Measurements from ENCODE around the gene PRKAR1B.

PRKAR1B gene

DNA sequence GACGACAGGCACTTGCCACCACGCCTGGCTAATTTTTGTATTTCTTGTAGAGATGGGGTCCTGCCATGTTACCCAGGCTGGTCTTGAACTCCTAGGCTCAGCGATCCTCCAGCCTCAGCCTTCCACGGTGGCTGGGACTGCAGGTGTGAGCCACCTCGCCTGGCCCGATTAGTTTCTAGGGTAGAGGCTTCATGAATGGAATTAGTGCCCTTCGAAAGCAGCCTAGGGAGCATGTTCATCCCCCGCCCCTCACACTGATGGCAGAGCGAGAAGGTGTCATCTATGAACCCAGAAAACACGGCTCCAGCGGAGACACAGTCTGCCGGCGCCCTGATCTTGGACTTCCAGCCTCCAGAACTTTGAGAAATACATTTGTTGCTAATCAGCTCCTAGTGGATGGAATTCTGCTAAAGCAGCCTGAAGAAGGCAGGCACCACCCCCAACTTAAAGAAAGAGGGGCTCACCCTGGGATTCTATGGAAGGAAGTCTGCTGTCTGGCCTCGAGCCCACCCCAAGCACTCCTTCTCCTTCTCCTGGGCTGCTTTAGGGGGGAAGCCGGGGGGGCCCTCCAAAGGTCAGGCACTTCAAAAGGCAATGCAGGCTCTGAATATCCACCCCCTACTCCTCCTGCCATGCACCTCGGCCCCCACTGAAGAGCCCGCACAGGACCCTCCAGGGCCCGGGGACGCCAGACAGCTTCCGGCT lies 217.5 kb downstream of the PRKAR1B start:
- DNase-seq (ENCODE audit: low spot score) = no peak

DNA sequence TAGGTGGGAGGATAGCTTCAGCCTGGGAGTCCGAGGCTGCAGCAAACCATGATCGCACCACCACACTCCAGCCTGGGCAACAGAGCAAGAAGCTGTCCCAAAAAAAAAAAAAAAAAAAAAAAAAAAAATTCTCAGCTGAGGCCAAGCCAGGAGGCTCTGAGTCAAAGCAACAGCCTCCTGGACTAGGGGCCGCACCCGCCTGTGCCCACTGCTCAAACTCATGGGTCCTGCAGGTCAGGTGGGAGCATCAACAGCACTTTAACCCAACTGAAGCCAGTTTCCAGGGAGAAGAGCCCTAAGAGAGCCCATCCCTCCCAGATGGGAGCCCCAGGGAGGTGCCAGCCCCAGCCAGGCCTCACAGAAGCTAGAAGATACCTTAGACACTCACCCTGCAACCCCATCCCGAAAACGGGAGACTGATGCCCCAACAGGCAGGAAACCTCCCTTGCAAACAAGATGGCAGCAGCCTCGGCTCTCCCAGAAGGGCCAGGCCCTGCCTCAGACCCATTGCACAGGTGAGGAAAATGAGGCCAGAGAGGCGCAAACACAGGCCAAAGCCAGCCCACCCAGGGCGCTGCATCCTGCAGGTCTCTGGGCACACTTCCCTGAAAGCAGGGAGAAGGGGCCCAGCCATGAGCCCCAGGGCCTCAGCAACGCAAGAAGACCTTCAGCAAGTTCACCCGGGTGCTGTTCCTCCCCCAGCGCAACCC lies 218.5 kb downstream of the PRKAR1B start:
- no peak for DNase-seq (ENCODE audit: low spot score)

DNA sequence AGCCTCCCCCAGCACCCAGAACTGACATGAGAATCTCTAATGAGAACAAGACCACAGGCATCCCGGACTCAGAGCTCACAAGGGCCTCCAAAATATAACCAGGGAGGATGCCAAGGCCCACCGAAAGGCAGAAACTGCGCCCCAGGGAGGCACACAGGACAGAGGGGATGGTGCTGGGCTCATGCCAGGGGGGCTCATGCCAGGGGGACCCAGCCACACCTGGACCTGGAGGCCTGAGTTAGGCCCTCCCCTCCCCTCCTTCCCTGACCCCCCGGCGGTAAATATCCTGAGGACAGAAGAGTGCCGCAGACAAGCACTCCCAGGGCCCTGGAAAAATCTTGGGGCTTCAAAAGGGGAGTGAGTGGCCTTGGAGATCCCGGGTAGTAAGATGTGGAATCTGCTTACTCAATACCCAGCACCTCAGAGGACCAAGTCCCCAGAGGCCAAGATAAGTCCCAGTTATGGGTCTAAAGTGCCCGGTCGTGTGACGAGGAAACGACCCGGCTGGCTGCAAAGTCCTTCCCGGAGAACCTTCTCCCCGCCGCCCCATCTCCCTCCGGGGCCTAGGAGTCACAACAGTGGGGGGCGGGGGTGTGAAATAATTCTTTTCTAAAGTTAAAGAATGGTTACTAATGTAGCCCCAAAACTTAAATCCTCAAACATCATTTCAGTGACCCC lies 219.3 kb downstream of the PRKAR1B start:
- no peak for DNase-seq (ENCODE audit: low spot score)

DNA sequence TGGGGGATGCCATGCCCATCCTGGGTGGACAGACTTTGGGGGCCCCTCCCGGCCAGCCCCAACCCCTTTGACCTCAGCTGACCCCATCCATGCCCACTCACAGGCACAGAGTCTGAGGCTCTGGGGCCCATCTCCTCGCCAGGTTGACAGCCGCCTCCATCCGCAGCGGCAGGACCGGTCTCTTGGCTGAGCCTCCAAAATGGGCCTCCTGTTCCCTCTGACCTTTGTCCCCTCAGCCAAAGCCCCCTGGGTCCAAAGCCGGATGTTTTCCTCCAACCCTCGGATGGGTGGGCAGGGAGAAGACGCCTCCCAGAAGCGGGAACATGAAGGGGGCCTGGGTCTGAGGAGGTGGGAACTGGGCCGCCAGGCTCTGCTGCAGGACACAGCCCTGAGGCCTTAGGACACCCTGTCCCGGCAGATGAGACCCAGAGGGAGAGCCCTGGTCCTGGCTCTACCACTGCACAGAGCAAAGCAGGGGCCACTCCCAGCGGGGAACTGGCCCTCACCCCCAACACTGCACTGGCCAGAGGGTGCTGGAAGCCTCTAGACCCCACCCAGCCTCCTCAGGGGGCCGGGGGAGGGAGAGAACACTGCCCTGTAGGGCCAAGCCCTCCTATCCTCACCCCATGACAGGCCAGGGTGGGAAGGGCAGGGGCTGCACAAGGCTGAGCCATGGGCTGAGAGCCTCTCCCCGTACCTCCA lies 220.0 kb downstream of the PRKAR1B start:
- DNase-seq (ENCODE audit: low spot score) = no peak

DNA sequence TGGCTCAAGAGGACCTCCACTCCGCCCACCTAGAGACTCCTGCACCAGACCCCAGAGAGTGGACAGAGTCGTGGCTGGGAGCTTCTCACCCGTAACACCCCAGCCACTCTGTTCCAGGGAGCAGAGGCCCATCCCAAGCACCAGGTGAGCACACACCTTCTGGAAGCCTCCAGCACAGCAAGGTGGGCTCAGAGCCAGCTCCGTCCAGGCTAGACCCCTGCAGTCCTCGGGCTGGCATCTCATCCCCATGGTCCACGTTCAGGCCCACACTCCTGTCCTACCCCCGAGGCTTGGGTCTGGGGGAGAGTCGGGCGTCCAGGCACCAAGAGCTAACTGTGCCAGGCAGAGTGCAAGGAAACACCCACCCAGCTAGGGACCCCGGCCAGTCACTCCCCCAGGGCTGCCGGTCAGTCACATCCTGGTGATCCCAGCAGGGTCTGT lies 220.7 kb downstream of the PRKAR1B start:
- no peak for DNase-seq (ENCODE audit: low spot score)

DNA sequence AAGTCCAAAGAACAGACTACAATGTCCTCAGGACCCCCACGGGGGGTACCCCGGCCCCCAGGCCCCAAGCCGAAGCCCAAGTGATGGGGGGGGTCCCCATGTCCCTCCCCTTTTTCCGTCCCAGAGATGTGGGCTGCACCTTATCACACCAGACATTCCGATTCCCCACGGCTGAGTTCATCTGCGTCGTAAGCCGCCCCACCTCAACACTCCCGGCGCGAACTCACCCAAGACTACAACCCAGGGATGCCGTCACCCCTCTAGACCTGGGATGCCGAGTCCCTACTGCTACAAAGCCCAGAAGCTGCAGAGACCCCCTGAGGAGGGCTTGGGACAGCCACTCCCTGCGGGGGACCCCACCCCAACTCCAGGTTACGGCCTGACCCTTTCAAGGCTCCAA lies 221.9 kb downstream of the PRKAR1B start:
- DNase-seq (ENCODE audit: low spot score) = no peak

DNA sequence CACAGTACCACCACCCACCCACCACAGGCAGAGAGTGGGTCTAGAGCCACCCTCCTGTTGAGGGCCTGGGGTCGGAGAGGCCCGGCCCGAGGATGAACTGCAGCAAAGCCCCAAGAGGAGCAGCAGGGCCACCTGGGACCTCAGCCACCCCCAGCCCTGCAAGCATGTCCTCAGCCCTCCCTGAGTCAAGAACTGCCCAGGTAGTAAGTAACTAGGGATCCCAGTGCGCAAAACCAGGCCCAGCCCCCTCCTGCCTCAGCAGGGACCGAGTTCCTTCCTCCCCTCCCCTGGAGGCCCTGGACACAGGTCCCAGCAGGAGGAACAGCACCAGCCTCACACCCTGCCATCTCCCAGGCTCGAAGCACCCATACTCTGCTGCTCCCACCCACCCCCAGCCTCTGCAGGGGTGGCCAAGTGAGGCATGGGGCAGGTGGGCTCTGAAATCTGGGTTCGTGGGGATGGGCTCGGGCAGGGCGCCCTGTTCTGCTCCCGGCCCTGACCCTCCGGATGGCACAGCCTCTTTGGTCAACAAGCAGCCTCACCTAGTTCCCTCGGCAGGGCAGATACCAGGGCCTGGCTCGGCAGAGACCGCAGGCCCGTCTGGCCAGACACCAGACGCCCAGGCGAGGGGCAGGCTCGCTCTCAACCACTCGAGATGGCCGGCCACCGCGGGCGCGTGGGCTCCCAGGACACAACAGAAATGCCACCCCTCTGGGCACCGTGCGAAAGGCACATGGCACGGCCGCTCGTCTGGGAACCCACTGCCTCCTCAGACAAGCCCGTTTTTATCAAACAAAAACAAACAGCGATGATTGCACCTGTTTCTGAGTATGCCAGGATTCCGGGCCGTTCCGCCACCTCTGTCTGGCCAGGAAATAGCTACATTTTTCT lies 222.6 kb downstream of the PRKAR1B start:
- peak; percentile 24 for DNase-seq (ENCODE audit: low spot score)

DNA sequence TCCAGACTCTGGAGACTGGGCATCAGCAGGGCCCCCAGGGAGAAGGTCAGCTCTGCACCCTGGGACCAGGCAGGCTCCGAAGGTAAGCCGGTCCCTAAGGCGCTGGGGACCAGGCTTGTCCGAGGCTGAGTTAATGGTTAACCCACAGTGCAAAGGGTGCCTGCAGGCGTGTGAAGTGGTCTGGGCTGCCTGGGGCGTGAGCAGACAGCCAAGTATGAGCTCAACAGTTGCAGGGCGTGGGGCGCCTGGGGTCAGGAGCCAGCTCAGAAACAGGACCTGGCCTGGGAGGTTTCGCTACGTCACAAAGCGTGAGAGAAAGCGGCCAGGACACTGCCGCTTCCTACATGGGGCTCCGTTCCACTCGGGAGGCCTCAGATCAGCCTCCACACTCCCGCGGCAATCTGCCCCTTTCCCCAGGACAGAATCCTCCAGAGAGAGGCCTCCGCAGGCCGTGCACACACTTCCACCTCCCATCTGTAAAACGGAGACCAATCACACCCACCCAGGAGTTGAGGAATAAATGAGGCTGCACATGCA lies 223.4 kb downstream of the PRKAR1B start:
- peak; percentile 98 for DNase-seq (ENCODE audit: low spot score)

DNA sequence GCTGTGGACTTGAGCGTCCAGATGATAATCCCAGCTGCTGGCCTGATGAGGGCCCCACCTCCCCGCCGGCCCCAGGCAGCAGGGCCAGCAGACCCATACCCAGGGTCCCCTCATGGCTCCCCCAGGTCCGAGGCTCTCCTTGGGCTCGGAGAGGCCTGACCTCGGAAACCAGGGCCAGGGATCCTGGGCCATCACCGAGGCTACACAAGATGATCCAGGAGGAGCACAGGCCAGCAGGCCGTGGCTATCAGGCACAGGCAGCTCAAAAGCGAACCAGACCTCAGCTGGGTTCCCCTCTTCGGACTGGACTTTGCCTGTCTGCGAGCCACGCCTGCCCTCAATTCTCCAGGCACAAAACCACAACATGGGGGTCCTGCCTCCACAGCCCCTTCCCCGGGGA lies 224.8 kb downstream of the PRKAR1B start:
- no peak for DNase-seq (ENCODE audit: low spot score)

DNA sequence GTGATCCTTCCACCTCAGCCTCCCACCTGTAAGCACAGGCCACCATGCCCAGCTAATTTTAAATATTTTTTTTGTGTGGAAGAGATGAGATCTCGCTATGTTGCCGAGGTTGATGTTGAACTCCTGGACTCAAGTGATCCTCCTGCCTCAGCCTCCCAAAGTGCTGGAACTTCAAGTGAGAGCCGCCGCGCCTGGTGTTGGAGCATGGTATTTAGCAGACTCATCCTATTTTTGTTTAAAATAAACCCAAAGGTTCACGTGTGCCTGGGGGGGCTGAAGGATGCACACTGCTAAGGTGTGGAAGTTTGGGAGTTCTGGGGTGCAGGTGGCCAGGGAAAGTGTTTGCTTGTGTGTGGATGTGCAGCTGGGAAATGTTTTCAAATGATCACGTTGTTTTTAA lies 225.6 kb downstream of the PRKAR1B start:
- DNase-seq (ENCODE audit: low spot score) = no peak

DNA sequence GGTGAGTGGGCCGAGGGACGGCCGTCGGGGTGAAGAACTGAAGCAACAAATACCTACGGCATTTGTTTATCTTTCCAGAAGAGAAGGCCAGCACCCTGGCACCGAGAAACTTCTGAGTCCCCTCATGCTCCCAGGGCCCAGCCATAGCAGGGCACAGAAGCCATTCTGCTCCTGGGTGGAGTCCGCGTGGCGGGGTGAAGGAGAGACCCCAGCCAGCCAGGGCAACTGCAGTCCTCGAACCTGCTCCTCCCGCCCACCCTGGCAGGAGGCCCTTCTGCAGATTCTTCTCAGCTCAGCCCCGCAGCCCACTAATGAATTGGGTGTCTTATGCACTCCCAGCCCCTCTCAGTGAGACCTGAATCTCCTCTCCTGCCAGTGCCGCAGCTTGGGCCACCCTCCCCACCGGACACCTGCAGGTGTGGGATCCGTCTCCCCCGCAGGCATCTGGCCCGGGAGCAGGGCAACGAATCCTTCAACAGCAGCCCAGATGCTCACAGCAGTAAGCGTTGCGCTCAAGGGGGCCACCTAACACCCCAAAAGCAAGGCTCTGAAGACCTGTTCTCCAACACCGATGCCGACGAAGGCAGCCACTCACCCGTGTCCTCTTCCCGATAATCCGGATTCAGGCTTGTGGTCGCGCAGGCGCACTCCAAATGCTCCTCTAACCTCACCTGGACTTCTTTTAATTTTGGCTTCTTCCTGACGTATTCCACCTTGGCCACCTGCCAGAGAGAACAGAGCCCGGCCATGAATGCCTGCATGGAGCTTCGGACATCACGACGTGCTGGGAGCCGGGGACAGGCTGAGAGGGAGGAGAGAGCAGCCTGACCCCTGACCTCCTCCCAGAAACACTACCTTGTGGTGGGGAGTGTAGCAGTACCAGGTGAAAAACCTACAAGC lies 226.3 kb downstream of the PRKAR1B start:
- DNase-seq (ENCODE audit: low spot score) = no peak

DNA sequence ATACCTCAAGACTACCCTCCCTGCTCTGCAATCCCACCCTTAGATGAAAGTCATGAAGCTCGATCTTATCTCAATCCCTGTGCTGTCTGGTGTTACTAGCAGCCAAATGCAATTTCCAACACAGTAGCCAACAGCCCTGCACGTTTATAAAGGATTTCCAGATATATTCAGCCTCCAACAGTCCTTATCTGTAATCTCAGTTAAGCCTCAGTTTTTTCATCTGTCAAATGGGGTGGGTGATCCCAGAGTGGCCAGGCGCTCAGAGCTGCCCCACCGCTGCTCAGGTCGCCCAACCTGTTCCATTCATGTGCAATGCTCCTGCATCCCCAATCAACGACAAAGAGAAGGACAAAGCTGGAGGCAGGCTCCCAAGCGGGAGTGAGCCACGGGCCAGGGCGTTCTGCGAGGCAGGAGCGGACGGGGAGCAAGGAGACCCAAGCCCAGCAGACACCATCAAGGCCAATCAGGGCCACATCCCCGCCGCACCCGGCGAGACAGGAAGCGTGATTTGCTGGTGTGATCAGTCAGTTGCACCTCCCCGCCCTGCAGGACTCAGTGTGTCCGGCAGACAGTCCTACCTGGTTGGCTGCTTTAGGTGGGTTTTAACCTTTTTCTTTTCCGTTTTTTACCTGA lies 227.1 kb downstream of the PRKAR1B start:
- no peak for DNase-seq (ENCODE audit: low spot score)
